Endothelial cell of umbilical vein (primary cell): Measurements from ENCODE around the gene EBF4. TPM values are rescaled to one million over a fixed set of nuclear protein-coding genes. Genes with fewer than 3 reads are reported as not detected.

ENCODE experiments used
- BruUV-seq: library from RNA; stranded (reverse); fragments of 400-500 nt; replicated peaks from 2 replicates; lab custom pipeline; 2021; lab: Mats Ljungman, UMichigan
- CTCF ChIA-PET: fragments of 300-600, 350-600 bp; sonication (Branson Sonifier 250); formaldehyde crosslinking; loops from one replicate; lab custom pipeline; 2021; ENCODE audit warnings: antibody characterized with exemption, inconsistent platforms; lab: Charles Lee
- POLR2A ChIA-PET: fragments of 300-600, 350-600 bp; sonication (Branson Sonifier 250); formaldehyde crosslinking; loops from one replicate; lab custom pipeline; 2021; ENCODE audit warnings: antibody characterized with exemption, inconsistent platforms; lab: Charles Lee
- DNase-seq: peaks from one replicate; pipeline ENCODE4 v3.0.0-alpha.2; 2011; ENCODE audit warnings: low read depth, low spot score
- FAIRE-seq: peaks from 2 replicates; lab custom pipeline; 2011; peaks lifted over from hg19 to GRCh38; lab: Jason Lieb, UNC
- H2AFZ ChIP-seq: 2 replicates; pipeline ENCODE4 v1.6.0; 2012; ENCODE audit warnings: low read depth, low read length, control low read depth, inconsistent platforms
- H3K27ac ChIP-seq: 2 replicates; pipeline ENCODE4 v1.5.1; 2011; ENCODE audit warnings: low read depth, mild to moderate bottlenecking, control low read depth, low read length, moderate library complexity; ENCODE audit not compliant: insufficient read depth
- H3K27me3 ChIP-seq, 2 experiments: 2 replicates each; pipeline versions ENCODE4 v1.6.0 to v1.6.1; 2011; ENCODE audit warnings: low read length in 2 of 2, mixed read lengths in 1 of 2; ENCODE audit not compliant: control insufficient read depth in 2 of 2, insufficient read depth in 2 of 2
- H3K36me3 ChIP-seq, 2 experiments: 2 replicates in 1 of 2; 3 replicates in 1 of 2; pipeline ENCODE4 v1.5.1; 2011; ENCODE audit warnings: low read length in 2 of 2, mild to moderate bottlenecking in 1 of 2, moderate library complexity in 1 of 2; ENCODE audit not compliant: control insufficient read depth in 2 of 2, insufficient read depth in 2 of 2; ENCODE audit errors: extremely low read depth in 1 of 2
- H3K4me1 ChIP-seq: 3 replicates; pipeline ENCODE4 v1.5.1; 2011; ENCODE audit warnings: mild to moderate bottlenecking, low read length; ENCODE audit not compliant: control insufficient read depth, insufficient read depth; ENCODE audit errors: extremely low read depth
- H3K4me2 ChIP-seq: 2 replicates; pipeline ENCODE4 v1.6.1; 2011; ENCODE audit warnings: low read length, control low read depth, mixed read lengths; ENCODE audit not compliant: insufficient read depth
- H3K4me3 ChIP-seq, 3 experiments: fragments of 200-600 bp in 1 of 3; sonication (generic), shearing (Covaris generic) in 1 of 3; replicated peaks in 1 of 3; 2 replicates each; pipeline ENCODE4 v1.5.1; 2011 to 2016; ENCODE audit warnings: control low read depth in 3 of 3, low read length in 3 of 3, mild to moderate bottlenecking in 2 of 3, inconsistent platforms in 1 of 3, low read depth in 1 of 3, moderate library complexity in 1 of 3; ENCODE audit not compliant: insufficient read depth in 1 of 3
- H3K79me2 ChIP-seq: 2 replicates; pipeline ENCODE4 v1.6.0; 2012; ENCODE audit warnings: low read length, inconsistent platforms; ENCODE audit not compliant: control insufficient read depth, insufficient read depth
- H3K9ac ChIP-seq: replicated peaks from 2 replicates; pipeline ENCODE3; 2011; ENCODE audit warnings: low read length, control low read depth; ENCODE audit not compliant: insufficient read depth; ENCODE audit errors: extremely low read depth
- H3K9me1 ChIP-seq: replicated peaks from 3 replicates; pipeline ENCODE4 v1.6.0; 2011; ENCODE audit warnings: mild to moderate bottlenecking, low read length; ENCODE audit not compliant: control insufficient read depth, insufficient read depth; ENCODE audit errors: extremely low read depth
- H3K9me3 ChIP-seq: replicated peaks from 2 replicates; pipeline ENCODE4 v1.5.1; 2012; ENCODE audit warnings: low read length, inconsistent platforms; ENCODE audit not compliant: control insufficient read depth, insufficient read depth
- H4K20me1 ChIP-seq: replicated peaks from 2 replicates; pipeline ENCODE3; 2011; ENCODE audit warnings: mild to moderate bottlenecking, low read length; ENCODE audit not compliant: control insufficient read depth, insufficient read depth; ENCODE audit errors: extremely low read depth
- EZH2 ChIP-seq: IDR thresholded peaks from 2 replicates; pipeline ENCODE4 v1.6.1; 2012; ENCODE audit warnings: borderline replicate concordance, low read depth, mild to moderate bottlenecking, moderate library complexity, low read length, inconsistent platforms; ENCODE audit not compliant: severe bottlenecking
- FOS ChIP-seq: IDR thresholded peaks from 2 replicates; pipeline ENCODE4 v1.6.1; 2011; ENCODE audit warnings: mild to moderate bottlenecking, low read length, moderate library complexity, borderline replicate concordance; ENCODE audit not compliant: insufficient read depth
- GATA2 ChIP-seq: IDR thresholded peaks from 2 replicates; pipeline ENCODE4 v1.7.0; 2011; ENCODE audit warnings: low read depth, mild to moderate bottlenecking, moderate library complexity, mixed read lengths, low read length; ENCODE audit not compliant: insufficient read length, insufficient read depth
- JUN ChIP-seq: IDR thresholded peaks from 2 replicates; pipeline ENCODE4 v1.6.1; 2011; ENCODE audit warnings: borderline replicate concordance, low read depth; ENCODE audit not compliant: insufficient read length, insufficient read depth
- MYC ChIP-seq: IDR thresholded peaks from one replicate; pipeline ENCODE4 v1.6.1; 2011; ENCODE audit warnings: mild to moderate bottlenecking, low read depth, low read length
- POLR2A ChIP-seq: IDR thresholded peaks from 2 replicates; pipeline ENCODE4 v1.6.1; 2012; ENCODE audit warnings: low read depth, mild to moderate bottlenecking, control low read depth, low read length
- POLR2AphosphoS5 ChIP-seq: IDR thresholded peaks from 2 replicates; pipeline ENCODE4 v1.6.1; 2012; ENCODE audit warnings: low read depth, mild to moderate bottlenecking, control low read depth, low read length, moderate library complexity; ENCODE audit not compliant: insufficient read depth
- dilution Hi-C: fragments of 300-500 bp; cut with MboI; formaldehyde crosslinking; loops from one replicate; pipeline ENCODE4 v1.15.0; 2019; ENCODE audit warnings: low sequenced_read_pairs; ENCODE audit not compliant: extremely low pct_ligation_motif_present
- intact Hi-C: fragments of 100-400 bp; cut with micrococcal nuclease; formaldehyde crosslinking; loops from one replicate; pipeline ENCODE4 v1.10.0; 2022
- polyA plus RNA-seq, 4 experiments: library from polyadenylated mRNA; depleted of rRNA in 3 of 4; stranded (reverse) in 3 of 4; unstranded in 1 of 4; fragments of >200 nt; gene quantifications; 2 replicates each; pipeline versions ENCODE4 v1.2.1 to v1.2.3, GENCODE V29; 2011 to 2012; ENCODE audit warnings: missing spikeins in 1 of 4
- total RNA-seq: library from RNA; stranded (reverse); gene quantifications from 2 replicates; pipeline ENCODE4 v1.2.3, GENCODE V29; 2021
- TF ChIP-seq, protein P1 (sequence below), 2 donors: IDR thresholded peaks; 1 replicate in 1 of 2; 2 replicates in 1 of 2; pipeline ENCODE4 v1.5.1; 2011; ENCODE audit warnings: low read length in 2 of 2, mild to moderate bottlenecking in 2 of 2, moderate library complexity in 2 of 2, control low read depth in 1 of 2, inconsistent platforms in 1 of 2, low read depth in 1 of 2; ENCODE audit not compliant: insufficient read depth in 1 of 2; ENCODE audit errors: extremely low read depth in 1 of 2
- TF ChIP-seq, protein P2 (sequence below): IDR thresholded peaks from 2 replicates; pipeline ENCODE4 v1.6.1; 2011; ENCODE audit not compliant: insufficient read depth, insufficient read length

The EBF4 gene
- total and polyA plus RNA-seq, 2 donors (not counting 3 experiments of a cell fraction or from before 2014, with no cell fraction given) = 2.7 to 3.4 TPM

DNA sequence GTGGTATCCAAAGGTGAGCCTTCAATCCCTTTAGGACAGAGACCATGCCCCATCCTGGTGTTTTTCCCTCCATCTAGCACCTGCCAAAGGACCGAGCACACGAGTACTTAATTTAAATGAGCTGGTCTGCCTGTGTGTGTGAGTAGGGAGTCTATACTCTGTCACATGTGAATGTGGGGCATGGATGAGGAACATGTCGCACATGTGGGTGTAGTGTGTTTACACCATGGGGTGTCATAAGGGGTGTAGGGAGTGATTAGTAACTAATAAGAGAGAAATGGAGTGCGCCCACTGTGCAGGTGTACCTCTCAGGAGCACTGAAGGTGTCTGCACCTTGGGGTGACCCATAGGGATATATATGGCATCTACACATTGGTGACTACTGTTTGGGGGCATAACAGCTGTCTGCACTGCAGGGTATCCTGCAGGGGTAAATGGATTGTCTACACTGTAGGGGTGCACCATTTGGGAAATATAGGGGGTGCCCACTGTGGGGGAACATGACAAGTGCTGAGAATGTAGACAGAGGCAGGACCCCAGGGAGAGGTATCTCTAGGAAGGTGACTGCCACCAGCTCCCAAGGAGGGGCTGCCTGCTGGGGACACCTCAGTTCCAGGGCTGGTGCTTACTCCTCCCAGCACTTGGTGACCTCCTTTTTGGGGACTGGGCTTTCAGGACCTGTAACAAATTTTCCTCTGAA, 53.5 kb downstream of the EBF4 start:
- Histone ChIP-seq H3K36me3 (no peaks in the 10 kb centered on the region), H3K27me3 (peaks cover 30 to 42% of the 10 kb centered on the region in 2 experiments), H3K4me1 (peaks cover 4% of the 10 kb centered on the region), H3K9me1 (no peaks in the 10 kb centered on the region), H2AFZ (no peak overlapping the region), H3K79me2 (no peaks in the 10 kb centered on the region), H3K9me3 (no peaks in the 10 kb centered on the region), H3K4me3 (no peak overlapping the region), H3K27ac (no peak overlapping the region), H3K9ac (no peak overlapping the region), H3K4me2 (no peak overlapping the region), H4K20me1 (no peaks in the 10 kb centered on the region)
- FAIRE-seq = no peak
- TF ChIP-seq POLR2A (no peak), POLR2AphosphoS5 (no peak), FOS (no peak), EZH2 (no peak), MYC (no peak), JUN (no peak), GATA2 (no peak)
- TF ChIP-seq, protein P1, sequence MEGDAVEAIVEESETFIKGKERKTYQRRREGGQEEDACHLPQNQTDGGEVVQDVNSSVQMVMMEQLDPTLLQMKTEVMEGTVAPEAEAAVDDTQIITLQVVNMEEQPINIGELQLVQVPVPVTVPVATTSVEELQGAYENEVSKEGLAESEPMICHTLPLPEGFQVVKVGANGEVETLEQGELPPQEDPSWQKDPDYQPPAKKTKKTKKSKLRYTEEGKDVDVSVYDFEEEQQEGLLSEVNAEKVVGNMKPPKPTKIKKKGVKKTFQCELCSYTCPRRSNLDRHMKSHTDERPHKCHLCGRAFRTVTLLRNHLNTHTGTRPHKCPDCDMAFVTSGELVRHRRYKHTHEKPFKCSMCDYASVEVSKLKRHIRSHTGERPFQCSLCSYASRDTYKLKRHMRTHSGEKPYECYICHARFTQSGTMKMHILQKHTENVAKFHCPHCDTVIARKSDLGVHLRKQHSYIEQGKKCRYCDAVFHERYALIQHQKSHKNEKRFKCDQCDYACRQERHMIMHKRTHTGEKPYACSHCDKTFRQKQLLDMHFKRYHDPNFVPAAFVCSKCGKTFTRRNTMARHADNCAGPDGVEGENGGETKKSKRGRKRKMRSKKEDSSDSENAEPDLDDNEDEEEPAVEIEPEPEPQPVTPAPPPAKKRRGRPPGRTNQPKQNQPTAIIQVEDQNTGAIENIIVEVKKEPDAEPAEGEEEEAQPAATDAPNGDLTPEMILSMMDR (IDR thresholded peaks at IDR 0.05; ENCODE audit: extremely low read depth in 1 of 2, insufficient read depth in 1 of 2, low read depth in 1 of 2, low read length in 2 of 2) = no peak
- TF ChIP-seq, protein P2, sequence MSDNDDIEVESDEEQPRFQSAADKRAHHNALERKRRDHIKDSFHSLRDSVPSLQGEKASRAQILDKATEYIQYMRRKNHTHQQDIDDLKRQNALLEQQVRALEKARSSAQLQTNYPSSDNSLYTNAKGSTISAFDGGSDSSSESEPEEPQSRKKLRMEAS = no peak
- no TSS peak for BruUV-seq
- no peak for DNase-seq
- dilution Hi-C loops (no loop called here), intact Hi-C loops (no loop called here)
- POLR2A ChIA-PET = no interaction called here
- CTCF ChIA-PET = interaction anchor here (0.6 kb wide), 1 partner anchor 28 kb away, joined by 3 read pairs; no protein-coding TSS in a partner anchor
